ENCODE measurements around the gene ATP13A1.

The ATP13A1 gene

GRCh38 chr19:19656451-19657396 lies 6.8 kb downstream of the ATP13A1 start:
- ChIA-PET POLR2A (no interaction called here), CTCF (interaction anchor here (1.2 to 1.8 kb wide), 3 partner anchors 12 to 125 kb away, joined by 3 to 7 read pairs (median 4); no protein-coding TSS in a partner anchor)
- no peak for DNase-seq (ENCODE audit: extremely low spot score)
- TF ChIP-seq CTCF (IDR thresholded peaks at IDR 0.05; ENCODE audit: control extremely low read depth, extremely low read depth, low read depth, missing control alignments) = no peak

GRCh38 chr19:19655641-19656343 lies 7.7 kb downstream of the ATP13A1 start:
- POLR2A ChIA-PET = no interaction called here
- DNase-seq (ENCODE audit: extremely low spot score) = no peak
- TF ChIP-seq CTCF (IDR thresholded peaks at IDR 0.05; ENCODE audit: control extremely low read depth, extremely low read depth, low read depth, missing control alignments) = no peak
- CTCF ChIA-PET = interaction anchor here (1.2 to 1.7 kb wide), 2 partner anchors 7 to 103 kb away, joined by 3 to 5 read pairs; partner anchors contain the start of gene ATP13A1

- no peak for TF ChIP-seq CTCF (IDR thresholded peaks at IDR 0.05; ENCODE audit: control extremely low read depth, extremely low read depth, low read depth, missing control alignments)
- no peak for DNase-seq (ENCODE audit: extremely low spot score)
- ChIA-PET POLR2A (no interaction called here), CTCF (interaction anchor here (1.7 kb wide), 1 partner anchor 8 kb away, joined by 5 read pairs; the partner anchor contains the start of gene ATP13A1)
These were observed 8.4 kb downstream of the ATP13A1 start for GRCh38 chr19:19655051-19655594.

- TF ChIP-seq CTCF (IDR thresholded peaks at IDR 0.05; ENCODE audit: control extremely low read depth, extremely low read depth, low read depth, missing control alignments) = no peak
- no peak for DNase-seq (ENCODE audit: extremely low spot score)
- POLR2A ChIA-PET = no interaction called here
- CTCF ChIA-PET = interaction anchor here (1.7 kb wide), 1 partner anchor 9 kb away, joined by 5 read pairs; the partner anchor contains the start of gene ATP13A1
These were observed 9.0 kb downstream of the ATP13A1 start for GRCh38 chr19:19654441-19654840.

- POLR2A ChIA-PET = no interaction called here
These were observed 9.8 kb downstream of the ATP13A1 start for GRCh38 chr19:19653597-19654147.

More at GRCh38 chr19:19653597-19654147, 9.8 kb downstream of the ATP13A1 start:
- TF ChIP-seq CTCF (IDR thresholded peaks at IDR 0.05; ENCODE audit: control extremely low read depth, extremely low read depth, low read depth, missing control alignments) = no peak
- DNase-seq (ENCODE audit: extremely low spot score) = no peak
- CTCF ChIA-PET = interaction anchor here (1.1 to 1.8 kb wide), 4 partner anchors 8 to 121 kb away, joined by 3 to 7 read pairs (median 7); no protein-coding TSS in a partner anchor
